Uterus (tissue), 2 donors: ENCODE results near the gene LALBA.
"Not testable (repeated sequence)": the region's sequence is repeated elsewhere in the genome, so short reads cannot be mapped to it uniquely, and the experiment has no call there.

Source experiments
- POLR2A ChIP-seq, 2 donors: fragments of 450-650 bp; IDR thresholded peaks; one replicate each; pipeline ENCODE4 v1.6.1; 2016; ENCODE audit warnings: antibody characterized with exemption in 2 of 2, mild to moderate bottlenecking in 1 of 2, moderate library complexity in 1 of 2
- TF ChIP-seq, protein P1 (sequence below), 4 experiments: fragments of 200-600 bp in 2 of 4; fragments of 450-650 bp in 2 of 4; sonication (generic) in 2 of 4; IDR thresholded peaks; one replicate each; pipeline ENCODE4 v1.5.1; 2016 to 2019; ENCODE audit warnings: antibody characterized with exemption in 4 of 4, mild to moderate bottlenecking in 2 of 4, moderate library complexity in 1 of 4

DNA sequence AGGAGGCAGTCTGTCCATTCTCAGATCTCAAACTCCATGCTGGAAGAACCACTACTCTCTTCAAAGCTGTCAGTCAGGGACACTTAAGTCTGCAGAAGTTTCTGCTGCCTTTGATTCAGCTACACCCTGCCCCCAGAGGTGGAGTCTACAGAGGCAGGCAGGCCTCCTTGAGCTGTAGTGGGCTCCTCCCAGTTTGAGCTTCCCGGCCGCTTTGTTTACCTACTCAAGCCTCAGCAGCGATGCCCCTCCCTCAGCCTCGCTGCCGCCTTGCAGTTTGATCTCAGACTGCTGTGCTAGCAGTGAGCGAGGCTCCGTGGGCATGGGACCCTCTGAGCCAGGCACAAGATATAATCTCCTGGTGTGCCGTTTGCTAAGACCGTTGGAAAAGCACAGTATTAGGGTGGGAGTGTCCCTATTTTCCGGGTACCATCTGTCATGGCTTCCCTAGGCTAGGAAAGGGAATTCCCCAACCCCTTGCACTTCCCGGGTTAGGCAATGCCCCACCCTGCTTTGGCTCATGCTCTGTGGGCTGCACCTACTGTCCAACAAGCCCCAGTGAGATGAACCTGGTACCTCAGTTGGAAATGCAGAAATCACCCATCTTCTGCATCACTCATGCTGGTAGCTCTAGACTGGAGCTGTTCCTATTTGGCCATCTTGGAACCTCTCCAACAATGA is 16.0 kb downstream of the LALBA start:
- TF ChIP-seq, protein P1, sequence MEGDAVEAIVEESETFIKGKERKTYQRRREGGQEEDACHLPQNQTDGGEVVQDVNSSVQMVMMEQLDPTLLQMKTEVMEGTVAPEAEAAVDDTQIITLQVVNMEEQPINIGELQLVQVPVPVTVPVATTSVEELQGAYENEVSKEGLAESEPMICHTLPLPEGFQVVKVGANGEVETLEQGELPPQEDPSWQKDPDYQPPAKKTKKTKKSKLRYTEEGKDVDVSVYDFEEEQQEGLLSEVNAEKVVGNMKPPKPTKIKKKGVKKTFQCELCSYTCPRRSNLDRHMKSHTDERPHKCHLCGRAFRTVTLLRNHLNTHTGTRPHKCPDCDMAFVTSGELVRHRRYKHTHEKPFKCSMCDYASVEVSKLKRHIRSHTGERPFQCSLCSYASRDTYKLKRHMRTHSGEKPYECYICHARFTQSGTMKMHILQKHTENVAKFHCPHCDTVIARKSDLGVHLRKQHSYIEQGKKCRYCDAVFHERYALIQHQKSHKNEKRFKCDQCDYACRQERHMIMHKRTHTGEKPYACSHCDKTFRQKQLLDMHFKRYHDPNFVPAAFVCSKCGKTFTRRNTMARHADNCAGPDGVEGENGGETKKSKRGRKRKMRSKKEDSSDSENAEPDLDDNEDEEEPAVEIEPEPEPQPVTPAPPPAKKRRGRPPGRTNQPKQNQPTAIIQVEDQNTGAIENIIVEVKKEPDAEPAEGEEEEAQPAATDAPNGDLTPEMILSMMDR (IDR thresholded peaks at IDR 0.05), result not testable (repeated sequence)
- TF ChIP-seq POLR2A (IDR thresholded peaks at IDR 0.05), result not testable (repeated sequence)
